Measurements from ENCODE around the gene BTK.

Gene BTK

DNA sequence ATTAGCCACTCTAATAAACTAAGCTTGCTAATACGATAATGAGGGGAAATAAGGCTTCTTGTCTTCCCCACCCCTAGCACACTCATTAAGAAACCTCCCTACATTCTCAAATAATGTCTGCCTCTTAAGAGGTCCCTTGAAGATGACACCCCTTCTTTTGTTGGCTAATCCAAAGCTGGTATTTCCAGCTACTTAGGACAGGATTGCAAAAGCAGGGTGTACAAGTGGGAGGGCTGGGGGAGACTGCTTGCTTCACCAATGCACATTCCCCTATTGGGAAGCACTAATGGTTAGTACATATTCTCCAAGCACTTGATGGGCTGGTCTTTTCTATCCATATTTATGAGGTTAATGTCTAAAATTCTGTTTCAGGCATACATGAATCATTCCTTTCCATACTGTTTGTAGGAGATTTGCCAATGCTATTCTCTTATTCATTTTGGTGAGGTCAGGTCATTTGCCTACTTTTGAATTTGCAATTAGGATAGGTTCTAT lies 20.6 kb downstream of the BTK start:
- no peak overlapping the region for H3K4me2 ChIP-seq (ENCODE audit: low read length)
- no peaks in the 10 kb centered on the region for H3K9me3 ChIP-seq (ENCODE audit: control insufficient read depth, insufficient read depth, low read length)
- H3K36me3 ChIP-seq (ENCODE audit: control insufficient read depth, low read length): peaks cover 71% of the 10 kb centered on the region
- peaks cover 10% of the 10 kb centered on the region for H3K79me2 ChIP-seq (ENCODE audit: control insufficient read depth, low read length)
- peaks cover 26% of the 10 kb centered on the region for H3K4me1 ChIP-seq (ENCODE audit: control insufficient read depth, low read length)
- H3F3A ChIP-seq (ENCODE audit: control insufficient read depth, insufficient read depth): peaks cover 3% of the 10 kb centered on the region
- no peaks in the 10 kb centered on the region for H3K27me3 ChIP-seq (ENCODE audit: control insufficient read depth, low read length)
- no peak overlapping the region for H3K27ac ChIP-seq (ENCODE audit: low read depth, low read length)
- H4K20me1 ChIP-seq (ENCODE audit: control insufficient read depth, insufficient read depth, low read depth, low read length): no peaks in the 10 kb centered on the region
- no peak for TF ChIP-seq CTCF (IDR thresholded peaks at IDR 0.05; ENCODE audit: low read depth, low read length, poor library complexity, severe bottlenecking)
- TF ChIP-seq EZH2phosphoT487 (IDR thresholded peaks at IDR 0.05; ENCODE audit: borderline replicate concordance, low read length): no peak
- no peaks in the 10 kb centered on the region for H3K9me2 ChIP-seq (replicated peaks; ENCODE audit: control insufficient read depth, low read length)
- no peak overlapping the region for H3K4me3 ChIP-seq (ENCODE audit: low read length)

GRCh38 chrX:101362757-101363156 lies 23.2 kb downstream of the BTK start:
- no peak for TF ChIP-seq EZH2phosphoT487 (IDR thresholded peaks at IDR 0.05; ENCODE audit: borderline replicate concordance, low read length)

DNA sequence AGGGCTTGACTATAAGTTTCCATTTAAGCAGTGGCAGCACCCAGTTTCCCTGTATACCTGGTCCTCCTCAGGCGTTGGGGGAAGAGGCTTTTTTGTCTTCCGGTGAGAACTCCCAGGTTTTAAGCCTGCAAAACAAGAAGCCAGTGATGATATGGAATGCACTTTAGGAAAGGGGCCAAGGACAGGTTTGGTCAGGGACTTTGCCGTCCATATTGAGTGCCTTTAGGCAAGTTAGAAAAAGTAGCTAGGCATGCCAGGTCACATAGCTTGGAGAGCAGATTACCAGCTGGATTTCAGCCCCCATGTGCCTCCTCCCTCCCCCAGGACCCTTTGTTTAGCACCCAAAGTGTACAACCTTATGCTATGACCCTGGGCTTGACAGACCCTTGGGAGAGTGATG lies 23.9 kb downstream of the BTK start:
- H3K4me1 ChIP-seq (ENCODE audit: control insufficient read depth, low read length): peaks cover 23% of the 10 kb centered on the region
- TF ChIP-seq CTCF (IDR thresholded peaks at IDR 0.05; ENCODE audit: low read depth, low read length, poor library complexity, severe bottlenecking) (no peak), EZH2phosphoT487 (IDR thresholded peaks at IDR 0.05; ENCODE audit: borderline replicate concordance, low read length) (no peak)
- H3K27ac ChIP-seq (ENCODE audit: low read depth, low read length): no peak overlapping the region
- peaks cover 71% of the 10 kb centered on the region for H3K36me3 ChIP-seq (ENCODE audit: control insufficient read depth, low read length)
- H3K79me2 ChIP-seq (ENCODE audit: control insufficient read depth, low read length): no peaks in the 10 kb centered on the region
- H3K27me3 ChIP-seq (ENCODE audit: control insufficient read depth, low read length): no peaks in the 10 kb centered on the region
- H3K4me2 ChIP-seq (ENCODE audit: low read length): no peak overlapping the region
- H3K4me3 ChIP-seq (ENCODE audit: low read length): no peak overlapping the region
- H3K9me3 ChIP-seq (ENCODE audit: control insufficient read depth, insufficient read depth, low read length): no peaks in the 10 kb centered on the region
- H4K20me1 ChIP-seq (ENCODE audit: control insufficient read depth, insufficient read depth, low read depth, low read length): no peaks in the 10 kb centered on the region
- no peaks in the 10 kb centered on the region for H3K9me2 ChIP-seq (replicated peaks; ENCODE audit: control insufficient read depth, low read length)
- 0 out of 2 replicates have a peak, but pooled peaks cover 2% of the 10 kb centered on the region for H3F3A ChIP-seq (ENCODE audit: control insufficient read depth, insufficient read depth)

More at GRCh38 chrX:101362757-101363156, 23.2 kb downstream of the BTK start:
- Histone ChIP-seq H3K36me3 (ENCODE audit: control insufficient read depth, low read length) (peaks cover 66% of the 10 kb centered on the region), H3K79me2 (ENCODE audit: control insufficient read depth, low read length) (peaks cover 2% of the 10 kb centered on the region; the same call in 1 of the 2 replicates), H3K4me1 (ENCODE audit: control insufficient read depth, low read length) (peaks cover 23% of the 10 kb centered on the region), H3K9me3 (ENCODE audit: control insufficient read depth, insufficient read depth, low read length) (no peaks in the 10 kb centered on the region), H3K4me2 (ENCODE audit: low read length) (no peak overlapping the region), H3F3A (ENCODE audit: control insufficient read depth, insufficient read depth) (0 out of 2 replicates have a peak, but pooled peaks cover 2% of the 10 kb centered on the region), H3K27me3 (ENCODE audit: control insufficient read depth, low read length) (no peaks in the 10 kb centered on the region), H3K9me2 (replicated peaks; ENCODE audit: control insufficient read depth, low read length) (no peaks in the 10 kb centered on the region), H4K20me1 (ENCODE audit: control insufficient read depth, insufficient read depth, low read depth, low read length) (no peaks in the 10 kb centered on the region), H3K27ac (ENCODE audit: low read depth, low read length) (no peak overlapping the region), H3K4me3 (ENCODE audit: low read length) (no peak overlapping the region)

GRCh38 chrX:101360390-101360789 lies 25.6 kb downstream of the BTK start:
- Histone ChIP-seq H3K9me2 (replicated peaks; ENCODE audit: control insufficient read depth, low read length) (no peaks in the 10 kb centered on the region), H3F3A (ENCODE audit: control insufficient read depth, insufficient read depth) (0 out of 2 replicates have a peak, but pooled peaks cover 2% of the 10 kb centered on the region), H3K4me3 (ENCODE audit: low read length) (no peak overlapping the region), H3K27ac (ENCODE audit: low read depth, low read length) (no peak overlapping the region), H3K36me3 (ENCODE audit: control insufficient read depth, low read length) (peaks cover 76% of the 10 kb centered on the region), H3K4me1 (ENCODE audit: control insufficient read depth, low read length) (peaks cover 23% of the 10 kb centered on the region), H4K20me1 (ENCODE audit: control insufficient read depth, insufficient read depth, low read depth, low read length) (no peaks in the 10 kb centered on the region), H3K4me2 (ENCODE audit: low read length) (no peak overlapping the region), H3K79me2 (ENCODE audit: control insufficient read depth, low read length) (no peaks in the 10 kb centered on the region), H3K27me3 (ENCODE audit: control insufficient read depth, low read length) (no peaks in the 10 kb centered on the region), H3K9me3 (ENCODE audit: control insufficient read depth, insufficient read depth, low read length) (no peaks in the 10 kb centered on the region)
- TF ChIP-seq CTCF (IDR thresholded peaks at IDR 0.05; ENCODE audit: low read depth, low read length, poor library complexity, severe bottlenecking) (no peak), EZH2phosphoT487 (IDR thresholded peaks at IDR 0.05; ENCODE audit: borderline replicate concordance, low read length) (no peak)
